HEK293T (cell line): ENCODE data around the gene FGG.

Experiments used
- FOXA1 ChIP-seq: fragments of 450-650 bp; IDR thresholded peaks from 2 replicates; pipeline ENCODE4 v1.6.1; 2016; ENCODE audit warnings: mild to moderate bottlenecking
- FOXM1 ChIP-seq: fragments of 450-650 bp; IDR thresholded peaks from 2 replicates; pipeline ENCODE4 v1.6.1; 2017; ENCODE audit warnings: mild to moderate bottlenecking, borderline replicate concordance
- ZNF384 ChIP-seq: fragments of 450-650 bp; IDR thresholded peaks from 2 replicates; pipeline ENCODE4 v1.6.1; 2016

DNA sequence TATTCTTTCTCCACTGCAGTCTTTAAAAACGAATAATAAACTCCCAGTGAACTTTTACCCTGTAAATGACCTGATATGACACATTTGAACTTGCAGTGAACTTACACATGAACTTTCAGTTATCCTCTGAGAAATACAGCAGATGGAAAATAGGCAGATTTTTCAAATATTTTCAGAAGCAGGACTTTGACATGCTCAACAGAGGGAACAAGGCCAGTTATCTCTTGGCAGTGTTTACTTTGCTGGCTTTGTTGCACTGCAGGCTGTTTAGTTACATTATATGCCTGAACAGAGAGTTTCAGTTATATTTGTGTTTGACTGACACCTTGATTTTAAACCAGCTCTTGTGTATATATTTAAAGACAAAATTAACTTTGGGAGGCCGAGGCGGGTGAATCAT, 47.6 kb upstream of the FGG start:
- TF ChIP-seq FOXM1 (no peak), ZNF384 (no peak), FOXA1 (no peak)
